WTC11 (cell line): ENCODE results near the gene HACD3. TPM values are rescaled to one million over a fixed set of nuclear protein-coding genes. Genes with fewer than 3 reads are reported as not detected.

Experiments
- ATAC-seq: fragments of 200-7000 bp; cut with Tn5 transposase; 2 replicates; pipeline ENCODE4 v1.10.0; 2021; ENCODE audit warnings: mild to moderate bottlenecking, moderate library complexity
- CTCF ChIA-PET: fragments of 300-600 bp; sonication (Branson Sonifier 250); formaldehyde crosslinking; loops from one replicate; lab custom pipeline; 2021; ENCODE audit warnings: antibody characterized with exemption; lab: Charles Lee
- POLR2A ChIA-PET: fragments of 350-600 bp; sonication (Branson Sonifier 250); formaldehyde crosslinking; loops from one replicate; lab custom pipeline; 2021; ENCODE audit warnings: antibody characterized with exemption; lab: Charles Lee
- DNase-seq: peaks from one replicate; pipeline ENCODE4 v3.0.0; 2021; ENCODE audit warnings: low spot score
- H3K27ac Mint-ChIP-seq: 2 replicates; pipeline ENCODE4 v1.8.0; 2021; ENCODE audit warnings: mixed read lengths
- H3K27me3 Mint-ChIP-seq: 2 replicates; pipeline ENCODE4 v1.8.0; 2021; ENCODE audit warnings: low read depth, mild to moderate bottlenecking, moderate library complexity, mixed read lengths
- H3K36me3 Mint-ChIP-seq: 2 replicates; pipeline ENCODE4 v1.8.0; 2021; ENCODE audit warnings: mixed read lengths
- H3K4me1 Mint-ChIP-seq: 2 replicates; pipeline ENCODE4 v1.8.0; 2022; ENCODE audit warnings: mixed read lengths
- H3K4me3 Mint-ChIP-seq: 2 replicates; pipeline ENCODE4 v1.8.0; 2021; ENCODE audit warnings: mild to moderate bottlenecking, moderate library complexity, mixed read lengths
- H3K9me3 Mint-ChIP-seq: 2 replicates; pipeline ENCODE4 v1.8.0; 2021; ENCODE audit warnings: mixed read lengths
- AR ChIP-seq: fragments of 250-450 bp; sonication (Bioruptor Pico); IDR thresholded peaks from 2 replicates; pipeline ENCODE4 v1.9.0; 2021; ENCODE audit warnings: mild to moderate bottlenecking
- ARID4B ChIP-seq: sonication (generic); formaldehyde crosslinking; IDR thresholded peaks from 2 replicates; pipeline ENCODE4 v1.8.0; 2023; ENCODE audit warnings: missing genetic modification reagents, mild to moderate bottlenecking, borderline replicate concordance
- CREM ChIP-seq: sonication (generic); formaldehyde crosslinking; IDR thresholded peaks from 2 replicates; pipeline ENCODE4 v1.8.1; 2022; ENCODE audit warnings: mild to moderate bottlenecking, missing genetic modification reagents, moderate library complexity
- EMX1 ChIP-seq: fragments of 250-450 bp; sonication (Bioruptor Pico); IDR thresholded peaks from 2 replicates; pipeline ENCODE4 v1.8.0; 2021; ENCODE audit warnings: mild to moderate bottlenecking
- ESRRA ChIP-seq: sonication (generic); formaldehyde crosslinking; IDR thresholded peaks from 2 replicates; pipeline ENCODE4 v1.8.1; 2022; ENCODE audit warnings: mild to moderate bottlenecking, missing genetic modification reagents, borderline replicate concordance
- JUN ChIP-seq: sonication (generic); formaldehyde crosslinking; IDR thresholded peaks from 2 replicates; pipeline ENCODE4 v1.8.0; 2023; ENCODE audit warnings: mild to moderate bottlenecking, missing genetic modification reagents
- MYBL2 ChIP-seq: sonication (generic); formaldehyde crosslinking; IDR thresholded peaks from 2 replicates; pipeline ENCODE4 v1.8.1; 2023; ENCODE audit warnings: mild to moderate bottlenecking, moderate library complexity, missing genetic modification reagents
- OVOL2 ChIP-seq: fragments of 250-450 bp; sonication (Bioruptor Pico); IDR thresholded peaks from 2 replicates; pipeline ENCODE4 v1.9.0; 2021; ENCODE audit warnings: mild to moderate bottlenecking, borderline replicate concordance
- PRRX2 ChIP-seq: fragments of 250-450 bp; sonication (Bioruptor Pico); IDR thresholded peaks from 2 replicates; pipeline ENCODE4 v1.8.0; 2021; ENCODE audit warnings: mild to moderate bottlenecking
- RORB ChIP-seq: fragments of 250-450 bp; sonication (Bioruptor Pico); IDR thresholded peaks from 2 replicates; pipeline ENCODE4 v1.9.0; 2021; ENCODE audit warnings: mild to moderate bottlenecking
- SOX15 ChIP-seq: fragments of 250-450 bp; sonication (Bioruptor Pico); IDR thresholded peaks from 2 replicates; pipeline ENCODE4 v1.9.0; 2021; ENCODE audit warnings: mild to moderate bottlenecking
- TCF7 ChIP-seq: sonication (generic); formaldehyde crosslinking; IDR thresholded peaks from 2 replicates; pipeline ENCODE4 v1.8.0; 2022; ENCODE audit warnings: mild to moderate bottlenecking, low read depth, missing genetic modification reagents, moderate library complexity
- ZBTB21 ChIP-seq: sonication (generic); formaldehyde crosslinking; IDR thresholded peaks from 2 replicates; pipeline ENCODE4 v1.8.1; 2023; ENCODE audit warnings: mild to moderate bottlenecking, missing genetic modification reagents, borderline replicate concordance
- ZNF138 ChIP-seq: sonication (generic); formaldehyde crosslinking; conservative IDR thresholded peaks from 2 replicates; pipeline ENCODE4 v1.8.1; 2022; ENCODE audit warnings: mild to moderate bottlenecking, moderate library complexity, missing genetic modification reagents
- ZNF281 ChIP-seq: sonication (generic); formaldehyde crosslinking; IDR thresholded peaks from 2 replicates; pipeline ENCODE4 v1.8.0; 2023; ENCODE audit warnings: mild to moderate bottlenecking, missing genetic modification reagents
- ZNF416 ChIP-seq: fragments of 250-450 bp; sonication (Bioruptor Pico); IDR thresholded peaks from 2 replicates; pipeline ENCODE4 v1.9.0; 2021; ENCODE audit warnings: mild to moderate bottlenecking, inconsistent platforms
- ZNF423 ChIP-seq: fragments of 250-450 bp; sonication (Bioruptor Pico); IDR thresholded peaks from 2 replicates; pipeline ENCODE4 v2.1.2; 2022; ENCODE audit warnings: mild to moderate bottlenecking, moderate library complexity
- total RNA-seq: library from RNA; stranded (reverse); gene quantifications from 3 replicates; pipeline ENCODE4 v1.2.3, GENCODE V29; 2021
- TF ChIP-seq, protein P1 (sequence below): sonication (generic); formaldehyde crosslinking; IDR thresholded peaks from 2 replicates; pipeline ENCODE4 v1.8.0; 2022; ENCODE audit warnings: mild to moderate bottlenecking, missing genetic modification reagents
- TF ChIP-seq, protein P2 (sequence below): sonication (generic); formaldehyde crosslinking; conservative IDR thresholded peaks from 2 replicates; pipeline ENCODE4 v1.8.1; 2022; ENCODE audit warnings: mild to moderate bottlenecking, missing genetic modification reagents

The HACD3 gene
- total RNA-seq, 1 experiment from 2014 or later = 95.9 TPM

DNA sequence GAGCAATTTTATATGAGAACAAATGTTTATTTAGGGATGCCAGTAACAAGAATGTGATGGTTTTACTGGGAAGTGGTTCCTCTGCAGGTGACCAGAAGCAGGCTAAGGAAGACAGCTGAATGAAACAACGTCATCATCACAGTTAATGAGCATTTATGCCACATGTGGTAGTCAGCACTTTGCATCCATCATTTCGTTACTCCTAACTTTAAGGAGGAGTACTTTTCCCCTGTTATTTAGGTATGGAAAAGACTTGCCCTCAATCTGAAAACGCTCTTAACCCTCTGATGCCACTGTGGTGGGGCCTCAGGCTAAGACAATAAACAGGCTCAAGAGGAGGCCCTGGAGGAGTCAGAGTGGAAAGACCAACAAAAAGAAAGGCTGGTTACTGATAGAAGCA, 49.5 kb downstream of the HACD3 start:
- Mint-ChIP-seq H3K36me3 (peaks cover 53% of the 10 kb centered on the region), H3K27ac (peak overlapping the region; percentile 91), H3K27me3 (no peaks in the 10 kb centered on the region), H3K4me3 (no peak overlapping the region), H3K4me1 (peaks cover 17% of the 10 kb centered on the region), H3K9me3 (no peaks in the 10 kb centered on the region)
- ChIA-PET POLR2A (no interaction called here), CTCF (interaction anchor here (1.3 to 1.5 kb wide), 2 partner anchors 16 to 31 kb away, joined by 3 to 4 read pairs; partner anchors contain the start of gene INTS14)
- DNase-seq (no peak), ATAC-seq (no peak)
- TF ChIP-seq RORB (CRISPR knock-in tag) = no peak
- no peak for TF ChIP-seq ZNF138 (CRISPR knock-in tag)
- TF ChIP-seq ARID4B (CRISPR knock-in tag) = no peak
- no peak for TF ChIP-seq CREM (CRISPR knock-in tag)
- TF ChIP-seq MYBL2 (CRISPR knock-in tag) = no peak
- no peak for TF ChIP-seq ZNF423
- no peak for TF ChIP-seq ZBTB21 (CRISPR knock-in tag)
- TF ChIP-seq SOX15 (CRISPR knock-in tag) = no peak
- TF ChIP-seq JUN (CRISPR knock-in tag) = no peak
- no peak for TF ChIP-seq OVOL2 (CRISPR knock-in tag)
- TF ChIP-seq TCF7 (CRISPR knock-in tag) = no peak
- TF ChIP-seq PRRX2 (CRISPR knock-in tag) = no peak
- TF ChIP-seq AR = no peak
- TF ChIP-seq ESRRA (CRISPR knock-in tag) = no peak
- no peak for TF ChIP-seq ZNF281 (CRISPR knock-in tag)
- TF ChIP-seq, protein P1, sequence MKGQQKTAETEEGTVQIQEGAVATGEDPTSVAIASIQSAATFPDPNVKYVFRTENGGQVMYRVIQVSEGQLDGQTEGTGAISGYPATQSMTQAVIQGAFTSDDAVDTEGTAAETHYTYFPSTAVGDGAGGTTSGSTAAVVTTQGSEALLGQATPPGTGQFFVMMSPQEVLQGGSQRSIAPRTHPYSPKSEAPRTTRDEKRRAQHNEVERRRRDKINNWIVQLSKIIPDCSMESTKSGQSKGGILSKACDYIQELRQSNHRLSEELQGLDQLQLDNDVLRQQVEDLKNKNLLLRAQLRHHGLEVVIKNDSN (CRISPR knock-in tag) = no peak
- no peak for TF ChIP-seq ZNF416
- TF ChIP-seq, protein P2, sequence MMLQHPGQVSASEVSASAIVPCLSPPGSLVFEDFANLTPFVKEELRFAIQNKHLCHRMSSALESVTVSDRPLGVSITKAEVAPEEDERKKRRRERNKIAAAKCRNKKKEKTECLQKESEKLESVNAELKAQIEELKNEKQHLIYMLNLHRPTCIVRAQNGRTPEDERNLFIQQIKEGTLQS (CRISPR knock-in tag) = no peak
- no peak for TF ChIP-seq EMX1 (CRISPR knock-in tag)
